OCI-LY3 (cell line): Measurements from ENCODE around the gene LMTK3.

Source experiments
- H2AFZ ChIP-seq: fragments of 200-600, 300-600 bp; shearing (Covaris generic); 2 replicates; pipeline ENCODE4 v1.6.0; 2014; ENCODE audit warnings: antibody characterized with exemption, low read depth, low read length
- H3K27ac ChIP-seq: fragments of 200-600, 300-600 bp; sonication (generic); 2 replicates; pipeline ENCODE4 v1.5.1; 2014; ENCODE audit warnings: mild to moderate bottlenecking, low read length, moderate library complexity, mixed read lengths
- H3K27me3 ChIP-seq: fragments of 200-600, 300-600 bp; sonication (generic); 2 replicates; pipeline ENCODE4 v1.6.1; 2014; ENCODE audit warnings: low read depth, low read length, mixed read lengths
- H3K36me3 ChIP-seq: fragments of 200-600, 300-600 bp; sonication (generic); replicated peaks from 2 replicates; pipeline ENCODE3; 2014; ENCODE audit warnings: low read depth, low read length, mixed read lengths
- H3K4me1 ChIP-seq: fragments of 300-600, 200-600 bp; sonication (generic); 2 replicates; pipeline ENCODE4 v1.6.1; 2014; ENCODE audit warnings: low read length, mixed read lengths
- H3K4me2 ChIP-seq: fragments of 200-600, 300-600 bp; sonication (generic); 2 replicates; pipeline ENCODE4 v1.6.1; 2014; ENCODE audit warnings: low read length, mixed read lengths
- H3K4me3 ChIP-seq: fragments of 300-600, 200-600 bp; sonication (generic); 2 replicates; pipeline ENCODE4 v1.5.1; 2014; ENCODE audit warnings: antibody characterized with exemption, mild to moderate bottlenecking, low read length, moderate library complexity
- H3K79me2 ChIP-seq: fragments of 300-600, 200-600 bp; shearing (Covaris generic); 2 replicates; pipeline ENCODE4 v1.6.1; 2014; ENCODE audit warnings: mild to moderate bottlenecking, low read length, mixed read lengths
- H3K9ac ChIP-seq: fragments of 300-600, 200-600 bp; shearing (Covaris generic); 2 replicates; pipeline ENCODE4 v1.6.0; 2014; ENCODE audit warnings: mild to moderate bottlenecking, low read length, moderate library complexity
- H3K9me3 ChIP-seq: fragments of 200-600, 300-600 bp; shearing (Covaris generic); 2 replicates; pipeline ENCODE4 v1.6.1; 2014; ENCODE audit warnings: low read length, mixed read lengths; ENCODE audit not compliant: insufficient read depth
- H4K20me1 ChIP-seq: fragments of 200-600, 300-600 bp; sonication (generic); 2 replicates; pipeline ENCODE4 v1.6.1; 2016; ENCODE audit warnings: low read length, mixed read lengths; ENCODE audit not compliant: insufficient read depth
- EZH2phosphoT487 ChIP-seq: fragments of 200-600 bp; shearing (Covaris generic); IDR thresholded peaks from 2 replicates; pipeline ENCODE4 v1.6.1; 2018; ENCODE audit warnings: antibody characterized with exemption, mixed run types, low read depth
- TF ChIP-seq, protein P1 (sequence below): fragments of 200-600, 300-600 bp; sonication (generic); IDR thresholded peaks from 2 replicates; pipeline ENCODE4 v1.5.1; 2014; ENCODE audit warnings: antibody characterized with exemption, low read length, low read depth

The LMTK3 gene

DNA sequence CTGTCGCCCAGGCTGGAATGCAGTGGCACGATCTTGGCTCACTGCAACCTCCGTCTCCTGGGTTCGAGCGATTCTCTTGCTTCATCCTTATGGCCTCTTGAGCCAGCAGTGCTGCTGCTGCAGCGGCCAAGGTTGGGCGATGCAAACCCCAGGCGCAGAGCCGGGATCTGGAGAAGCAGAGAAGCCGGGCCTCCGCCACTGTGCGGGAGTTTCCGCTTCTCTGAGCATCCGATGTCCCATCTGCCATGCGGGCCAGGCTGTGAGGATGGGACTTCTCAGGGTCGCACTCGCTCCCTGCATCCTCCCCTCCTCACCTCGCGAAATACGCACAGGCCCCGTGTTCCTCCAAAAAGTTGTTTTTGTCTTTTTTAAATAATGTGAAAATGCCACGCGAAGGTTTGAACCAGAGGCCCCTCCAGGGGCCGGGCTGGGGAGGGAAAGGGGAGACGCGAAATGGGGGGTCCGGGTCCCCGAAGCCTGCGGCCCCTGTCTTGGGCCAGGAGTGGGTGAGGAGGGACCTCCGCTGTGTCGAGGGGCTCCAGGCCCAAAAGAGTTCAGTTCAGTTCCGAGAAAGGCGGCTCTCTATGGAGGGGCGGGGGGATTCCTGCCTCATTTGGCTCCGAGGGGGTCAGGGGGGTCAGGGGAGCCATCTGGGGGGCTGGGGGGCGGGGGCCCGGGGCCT lies 26.6 kb downstream of the LMTK3 start:
- TF ChIP-seq EZH2phosphoT487 = no peak
- TF ChIP-seq, protein P1, sequence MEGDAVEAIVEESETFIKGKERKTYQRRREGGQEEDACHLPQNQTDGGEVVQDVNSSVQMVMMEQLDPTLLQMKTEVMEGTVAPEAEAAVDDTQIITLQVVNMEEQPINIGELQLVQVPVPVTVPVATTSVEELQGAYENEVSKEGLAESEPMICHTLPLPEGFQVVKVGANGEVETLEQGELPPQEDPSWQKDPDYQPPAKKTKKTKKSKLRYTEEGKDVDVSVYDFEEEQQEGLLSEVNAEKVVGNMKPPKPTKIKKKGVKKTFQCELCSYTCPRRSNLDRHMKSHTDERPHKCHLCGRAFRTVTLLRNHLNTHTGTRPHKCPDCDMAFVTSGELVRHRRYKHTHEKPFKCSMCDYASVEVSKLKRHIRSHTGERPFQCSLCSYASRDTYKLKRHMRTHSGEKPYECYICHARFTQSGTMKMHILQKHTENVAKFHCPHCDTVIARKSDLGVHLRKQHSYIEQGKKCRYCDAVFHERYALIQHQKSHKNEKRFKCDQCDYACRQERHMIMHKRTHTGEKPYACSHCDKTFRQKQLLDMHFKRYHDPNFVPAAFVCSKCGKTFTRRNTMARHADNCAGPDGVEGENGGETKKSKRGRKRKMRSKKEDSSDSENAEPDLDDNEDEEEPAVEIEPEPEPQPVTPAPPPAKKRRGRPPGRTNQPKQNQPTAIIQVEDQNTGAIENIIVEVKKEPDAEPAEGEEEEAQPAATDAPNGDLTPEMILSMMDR = no peak
- H3K27me3 ChIP-seq = no peaks in the 10 kb centered on the region
- no peaks in the 10 kb centered on the region for H4K20me1 ChIP-seq
- no peaks in the 10 kb centered on the region for H3K9me3 ChIP-seq
- no peak overlapping the region for H3K9ac ChIP-seq
- no peak overlapping the region for H2AFZ ChIP-seq
- no peaks in the 10 kb centered on the region for H3K79me2 ChIP-seq
- no peak overlapping the region for H3K4me2 ChIP-seq
- H3K4me3 ChIP-seq = no peak overlapping the region
- H3K4me1 ChIP-seq = peaks cover 7% of the 10 kb centered on the region
- H3K36me3 ChIP-seq = peaks cover under 1% of the 10 kb centered on the region
- H3K27ac ChIP-seq = no peak overlapping the region

DNA sequence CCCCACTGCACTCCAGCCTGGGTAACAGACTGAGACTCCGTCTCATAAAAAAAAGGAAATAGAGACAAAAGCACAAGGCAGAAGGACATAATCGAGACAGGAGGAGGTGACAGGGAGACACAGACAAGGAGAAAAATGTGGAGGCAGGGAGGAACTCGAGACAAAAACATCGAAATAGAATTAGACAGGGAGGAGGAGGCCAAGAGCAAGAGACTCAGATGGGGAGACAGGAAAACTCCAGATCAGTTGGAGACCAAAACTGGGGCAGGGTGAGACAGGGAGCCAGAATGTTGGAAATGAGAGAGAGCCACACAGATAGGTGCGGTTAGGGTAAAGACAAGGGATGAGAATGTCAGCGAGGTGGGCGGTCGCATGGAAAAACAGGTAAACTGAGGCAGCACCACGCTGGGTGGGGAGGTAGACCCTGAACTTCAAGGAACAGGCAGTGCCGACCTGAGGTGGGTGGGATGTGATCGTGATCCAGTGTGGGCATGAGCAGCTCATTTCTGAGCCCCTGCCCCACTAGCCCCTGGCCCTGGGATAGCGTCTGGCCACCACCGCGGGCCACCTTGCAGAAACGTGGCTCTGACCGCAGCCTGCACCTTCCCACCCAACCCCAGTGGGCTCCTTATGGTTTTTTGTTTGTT lies 27.3 kb downstream of the LMTK3 start:
- Histone ChIP-seq H4K20me1 (no peaks in the 10 kb centered on the region), H2AFZ (no peak overlapping the region), H3K4me1 (no peaks in the 10 kb centered on the region), H3K4me3 (no peak overlapping the region), H3K9me3 (no peaks in the 10 kb centered on the region), H3K36me3 (peaks cover 3% of the 10 kb centered on the region), H3K27me3 (no peaks in the 10 kb centered on the region), H3K9ac (no peak overlapping the region), H3K27ac (no peak overlapping the region), H3K79me2 (no peaks in the 10 kb centered on the region), H3K4me2 (no peak overlapping the region)
- no peak for TF ChIP-seq EZH2phosphoT487
- TF ChIP-seq, protein P1 = no peak

DNA sequence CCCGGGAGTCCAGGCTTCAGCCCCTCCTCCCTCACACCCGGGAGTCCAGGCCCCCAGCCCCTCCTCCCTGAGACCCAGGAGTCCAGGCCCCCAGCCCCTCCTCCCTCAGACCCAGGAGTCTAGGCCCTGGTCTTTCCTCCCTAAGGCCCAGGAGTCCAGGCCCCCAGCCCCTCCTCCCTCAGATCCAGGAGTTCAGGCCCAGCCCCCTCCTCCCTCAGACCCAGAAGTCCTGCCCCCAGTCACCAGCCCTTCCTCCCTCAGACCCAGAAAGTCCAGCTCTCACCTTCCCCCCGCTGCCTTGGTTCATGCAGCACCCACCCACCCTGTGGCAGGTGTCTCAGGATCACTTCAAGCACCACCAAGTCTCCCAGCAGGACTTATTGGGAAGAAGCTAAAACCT lies 28.3 kb downstream of the LMTK3 start:
- Histone ChIP-seq H3K27ac (no peak overlapping the region), H3K4me3 (no peak overlapping the region), H3K9me3 (no peaks in the 10 kb centered on the region), H3K36me3 (peaks cover 7% of the 10 kb centered on the region), H3K27me3 (no peaks in the 10 kb centered on the region), H3K4me2 (no peak overlapping the region), H4K20me1 (no peaks in the 10 kb centered on the region), H3K79me2 (no peaks in the 10 kb centered on the region), H3K4me1 (no peaks in the 10 kb centered on the region), H2AFZ (no peak overlapping the region), H3K9ac (no peak overlapping the region)
- TF ChIP-seq EZH2phosphoT487 = no peak
- TF ChIP-seq, protein P1 = no peak

DNA sequence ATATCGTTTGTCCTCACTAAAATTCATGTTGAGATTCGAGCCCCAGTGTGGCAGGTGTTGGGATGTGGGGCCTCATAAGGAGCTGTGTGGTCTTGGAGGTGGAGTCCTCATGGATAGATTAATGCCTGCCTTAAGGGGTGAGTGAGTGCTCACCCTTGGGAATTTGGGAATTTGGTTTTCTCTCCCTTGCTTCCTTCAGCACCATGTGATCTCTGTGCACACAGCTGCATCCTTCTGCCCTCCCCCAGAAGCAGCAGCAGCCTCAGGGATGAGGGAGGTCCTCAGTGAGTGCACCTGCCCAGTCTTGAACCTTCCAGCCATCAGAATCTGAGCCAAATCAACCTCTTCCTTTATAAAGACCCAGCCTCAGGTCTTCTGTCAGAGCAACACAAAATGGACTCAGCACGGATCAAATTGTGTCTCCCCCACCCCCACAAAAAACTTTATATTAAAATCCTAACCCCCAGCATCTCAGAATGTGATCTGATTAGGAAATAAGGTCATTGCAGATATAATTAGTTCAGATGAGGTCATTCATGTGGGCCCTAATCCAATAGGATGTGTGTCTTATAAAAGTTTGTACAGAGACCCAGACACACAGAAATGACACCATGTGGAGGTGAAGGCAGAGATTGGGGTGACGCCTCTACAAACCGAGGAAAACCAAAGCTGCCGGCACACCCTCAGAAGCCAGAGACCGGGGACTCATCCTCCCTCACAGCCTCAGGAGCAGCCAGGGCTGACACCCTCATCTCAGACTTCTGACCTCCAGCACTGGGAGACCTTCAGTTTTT lies 29.6 kb downstream of the LMTK3 start:
- H3K4me2 ChIP-seq = no peak overlapping the region
- TF ChIP-seq, protein P1 = no peak
- TF ChIP-seq EZH2phosphoT487 = no peak
- no peaks in the 10 kb centered on the region for H3K79me2 ChIP-seq
- H3K27ac ChIP-seq = no peak overlapping the region
- H3K9ac ChIP-seq = no peak overlapping the region
- H4K20me1 ChIP-seq = no peaks in the 10 kb centered on the region
- H3K9me3 ChIP-seq = no peaks in the 10 kb centered on the region
- no peak overlapping the region for H2AFZ ChIP-seq
- peaks cover 7% of the 10 kb centered on the region for H3K36me3 ChIP-seq
- H3K4me3 ChIP-seq = no peak overlapping the region
- H3K27me3 ChIP-seq = no peaks in the 10 kb centered on the region
- no peaks in the 10 kb centered on the region for H3K4me1 ChIP-seq
